ENCODE measurements around the gene PTPRK.

The PTPRK gene

DNA sequence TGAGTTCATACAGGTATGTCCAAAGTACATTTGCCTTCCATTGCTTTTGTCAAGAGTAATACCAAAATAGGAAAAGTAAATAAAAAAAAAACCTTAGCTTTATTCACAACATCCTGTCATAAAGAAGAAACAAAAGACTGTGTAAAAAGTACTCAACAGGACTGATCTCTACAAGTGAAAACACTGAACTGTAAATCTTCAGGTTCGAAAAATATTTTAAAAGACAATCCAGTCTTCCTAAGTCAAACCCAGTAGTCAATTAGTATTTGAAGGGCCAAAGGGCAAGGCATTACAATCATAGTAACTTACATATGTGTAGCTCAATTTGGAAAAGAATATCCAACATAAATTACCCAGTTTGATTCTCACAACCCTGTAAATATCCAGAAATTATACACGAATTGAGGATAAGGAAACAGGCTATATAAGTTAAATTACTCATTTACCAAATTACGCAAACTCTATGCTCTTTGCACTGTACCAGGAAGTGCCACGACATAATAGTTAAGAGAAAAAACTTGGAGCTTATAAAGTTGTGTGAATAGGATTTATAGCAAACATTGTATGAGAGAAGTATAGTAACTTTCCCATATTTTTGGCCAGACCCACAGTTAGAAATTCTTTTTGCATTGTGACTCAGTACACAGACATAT lies 21.2 kb downstream of the PTPRK start:
- TF ChIP-seq, protein P1, sequence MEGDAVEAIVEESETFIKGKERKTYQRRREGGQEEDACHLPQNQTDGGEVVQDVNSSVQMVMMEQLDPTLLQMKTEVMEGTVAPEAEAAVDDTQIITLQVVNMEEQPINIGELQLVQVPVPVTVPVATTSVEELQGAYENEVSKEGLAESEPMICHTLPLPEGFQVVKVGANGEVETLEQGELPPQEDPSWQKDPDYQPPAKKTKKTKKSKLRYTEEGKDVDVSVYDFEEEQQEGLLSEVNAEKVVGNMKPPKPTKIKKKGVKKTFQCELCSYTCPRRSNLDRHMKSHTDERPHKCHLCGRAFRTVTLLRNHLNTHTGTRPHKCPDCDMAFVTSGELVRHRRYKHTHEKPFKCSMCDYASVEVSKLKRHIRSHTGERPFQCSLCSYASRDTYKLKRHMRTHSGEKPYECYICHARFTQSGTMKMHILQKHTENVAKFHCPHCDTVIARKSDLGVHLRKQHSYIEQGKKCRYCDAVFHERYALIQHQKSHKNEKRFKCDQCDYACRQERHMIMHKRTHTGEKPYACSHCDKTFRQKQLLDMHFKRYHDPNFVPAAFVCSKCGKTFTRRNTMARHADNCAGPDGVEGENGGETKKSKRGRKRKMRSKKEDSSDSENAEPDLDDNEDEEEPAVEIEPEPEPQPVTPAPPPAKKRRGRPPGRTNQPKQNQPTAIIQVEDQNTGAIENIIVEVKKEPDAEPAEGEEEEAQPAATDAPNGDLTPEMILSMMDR (conservative IDR thresholded peaks at IDR 0.05): no peak
- 0 out of 2 replicates have a peak overlapping the region, but pooled peaks have one; percentile 11 for H3K27ac ChIP-seq

DNA sequence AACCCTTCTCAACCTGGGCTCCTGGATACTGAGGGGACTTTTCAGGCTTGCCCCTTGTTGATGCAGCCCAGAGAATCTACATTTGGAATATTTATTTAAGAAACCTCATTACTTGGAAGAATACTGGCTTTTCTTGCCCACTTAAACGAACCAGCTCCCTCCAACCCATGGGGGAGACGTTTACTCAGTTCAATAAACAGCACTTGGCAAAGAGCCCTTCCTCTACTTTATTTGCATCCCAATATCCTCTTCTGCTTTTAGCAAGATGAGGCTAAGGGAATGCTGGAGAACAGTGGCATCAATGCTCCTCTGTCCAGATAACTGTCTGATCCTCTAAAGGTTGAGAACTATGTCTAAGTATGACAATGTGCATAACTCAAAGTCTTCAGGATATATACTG lies 22.2 kb downstream of the PTPRK start:
- TF ChIP-seq, protein P1 (conservative IDR thresholded peaks at IDR 0.05): no peak
- H3K27ac ChIP-seq: no peak overlapping the region

DNA sequence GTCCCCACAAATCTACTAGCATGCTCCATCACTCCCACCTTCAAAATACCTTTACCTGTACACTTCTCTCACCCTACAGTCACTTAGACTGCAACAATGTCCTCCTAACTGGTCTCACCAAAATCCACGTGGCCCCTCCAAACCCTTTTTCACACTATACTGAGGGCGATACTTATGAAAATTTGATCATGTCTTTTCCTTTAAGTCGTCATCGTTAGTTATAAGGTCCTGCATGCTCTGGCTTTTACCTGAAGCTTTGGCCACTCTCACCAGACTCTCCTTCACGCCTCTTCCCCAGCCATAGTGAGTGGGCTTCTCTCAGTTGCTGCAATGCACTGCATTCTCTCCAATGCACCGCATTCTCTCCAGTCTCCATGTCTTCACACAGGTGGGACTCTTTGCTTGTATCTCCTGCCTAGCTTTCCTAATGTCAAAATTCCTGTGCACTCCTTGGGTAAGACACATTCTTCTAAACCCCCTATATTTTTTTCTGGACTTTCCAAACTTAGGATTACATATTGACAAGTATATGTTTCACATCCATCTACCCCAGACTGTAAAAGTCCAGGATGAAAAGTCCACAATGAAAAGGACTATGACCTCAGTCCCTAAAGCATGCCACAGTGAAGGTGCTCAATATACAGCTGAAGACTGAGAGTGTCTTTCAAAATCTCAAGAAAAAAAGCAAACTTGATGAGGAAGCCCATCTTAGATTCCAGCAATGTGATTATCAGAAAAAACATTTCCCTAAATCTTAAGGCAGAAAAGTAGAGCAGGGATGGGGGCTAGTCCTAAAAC lies 24.7 kb downstream of the PTPRK start:
- TF ChIP-seq, protein P1 (conservative IDR thresholded peaks at IDR 0.05): no peak
- H3K27ac ChIP-seq: no peak overlapping the region

DNA sequence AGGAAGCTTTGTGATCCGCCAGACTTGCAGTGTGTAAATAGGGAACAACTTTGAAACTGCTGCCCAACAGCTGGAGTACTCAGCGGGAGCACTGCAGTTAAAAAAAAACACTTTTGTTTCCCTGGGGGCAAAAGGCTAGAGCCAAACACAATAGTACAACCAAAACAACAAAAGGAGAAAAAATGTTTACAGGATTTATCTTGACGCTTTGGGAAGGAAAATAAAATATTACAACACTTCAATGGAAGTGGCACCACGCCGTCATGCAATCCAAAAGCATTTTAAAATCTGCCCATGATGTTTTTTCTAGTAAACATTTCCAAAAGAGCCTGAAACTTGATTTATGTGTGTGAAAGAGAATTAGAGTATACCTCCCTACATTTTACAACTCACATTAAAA lies 26.0 kb downstream of the PTPRK start:
- H3K27ac ChIP-seq: no peak overlapping the region
- TF ChIP-seq, protein P1 (conservative IDR thresholded peaks at IDR 0.05): no peak

DNA sequence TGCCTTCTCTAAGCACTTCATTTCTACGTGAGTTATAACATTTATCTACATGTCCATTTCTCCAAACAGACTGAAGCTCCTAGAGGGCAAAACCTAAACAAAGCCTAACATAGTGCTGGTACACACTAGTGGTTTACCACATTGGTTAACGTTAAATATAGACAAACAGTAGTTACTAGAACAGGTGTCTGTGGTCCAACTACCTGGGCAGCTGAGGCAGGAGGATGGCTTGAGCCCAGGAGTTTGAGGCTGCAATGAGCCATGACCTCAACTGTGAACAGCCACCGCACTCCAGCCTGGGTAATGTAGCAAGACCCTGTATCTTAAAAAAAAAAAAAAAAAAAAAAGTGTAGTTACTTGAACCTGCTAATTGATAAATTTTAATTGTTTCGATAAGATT lies 26.5 kb downstream of the PTPRK start:
- TF ChIP-seq, protein P1 (conservative IDR thresholded peaks at IDR 0.05): no peak
- H3K27ac ChIP-seq: no peak overlapping the region; the same call in 1 of the 2 replicates

DNA sequence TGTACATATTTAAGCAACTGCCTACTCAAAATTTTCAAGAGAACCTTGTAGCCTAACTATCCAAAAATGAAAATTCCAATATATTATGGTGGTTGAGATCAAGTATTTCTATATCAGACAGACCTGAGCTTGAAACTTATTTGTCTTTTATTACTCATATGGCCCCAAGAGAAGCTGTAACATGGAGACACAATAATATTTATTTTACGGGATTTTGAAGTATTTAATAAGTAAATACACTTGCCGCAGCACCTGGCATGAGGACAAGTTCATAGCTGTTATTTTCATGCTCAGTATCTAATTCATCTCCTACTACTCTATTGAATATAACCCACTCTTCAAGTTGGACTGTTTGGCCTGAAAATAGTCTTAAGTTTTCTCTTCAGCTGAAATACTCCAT lies 28.0 kb downstream of the PTPRK start:
- TF ChIP-seq, protein P1 (conservative IDR thresholded peaks at IDR 0.05): no peak
- H3K27ac ChIP-seq: peak overlapping the region; percentile 95

DNA sequence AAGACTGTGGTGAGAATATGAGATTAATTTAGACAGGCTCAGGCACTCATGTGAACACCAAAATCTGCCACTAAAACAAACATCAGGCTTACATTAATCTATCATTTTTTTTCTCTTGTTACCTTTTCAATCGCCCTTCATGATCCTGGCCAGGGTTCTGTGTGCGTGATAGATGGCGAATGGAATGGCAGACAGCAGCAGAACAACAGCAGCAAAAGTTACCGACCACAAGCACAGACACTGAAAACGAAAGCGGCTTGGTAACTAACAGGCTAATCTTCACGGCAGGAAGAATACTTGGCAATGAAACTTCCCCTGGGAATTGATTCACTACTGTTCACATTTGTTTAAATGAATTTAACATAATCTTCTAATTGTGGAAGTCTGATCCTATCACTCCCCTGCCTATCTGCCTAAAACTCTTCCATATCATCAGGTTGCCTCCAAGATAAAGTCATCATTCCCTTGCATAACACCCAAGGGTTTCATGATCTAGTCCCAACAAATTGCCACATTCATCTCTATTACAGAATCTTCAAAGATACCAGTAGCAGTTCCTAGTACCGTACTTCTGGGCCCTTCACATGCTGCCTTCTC lies 28.7 kb downstream of the PTPRK start:
- peak overlapping the region; percentile 95 for H3K27ac ChIP-seq
- TF ChIP-seq, protein P1 (conservative IDR thresholded peaks at IDR 0.05): no peak

Data from VCaP (cell line).